GM12874 (cell line): ENCODE results near the gene NME7.

Source experiments
- TF ChIP-seq, protein P1 (sequence below): IDR thresholded peaks from 2 replicates; pipeline ENCODE4 v1.5.1; 2011; ENCODE audit warnings: low read depth, mild to moderate bottlenecking, control low read depth, low read length, moderate library complexity; ENCODE audit not compliant: insufficient read depth

The NME7 gene

DNA sequence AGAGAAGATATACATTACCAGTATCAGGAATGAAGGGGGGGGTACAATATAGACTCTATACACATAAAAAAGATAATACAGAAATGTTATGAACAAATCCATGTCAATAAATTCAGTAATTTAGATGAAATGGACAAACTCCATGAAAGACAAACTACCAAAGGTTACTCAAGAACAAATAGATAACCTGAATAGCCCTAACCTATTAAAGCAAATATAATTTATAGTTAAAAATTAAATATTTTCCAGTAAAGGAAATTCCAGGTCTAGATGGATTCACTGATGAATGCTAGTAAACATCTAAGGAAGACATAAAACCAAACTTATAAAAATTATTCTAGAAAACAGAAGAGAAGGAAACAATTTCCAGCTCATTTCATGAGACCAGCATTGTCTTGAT, 13.6 kb upstream of the NME7 start:
- TF ChIP-seq, protein P1, sequence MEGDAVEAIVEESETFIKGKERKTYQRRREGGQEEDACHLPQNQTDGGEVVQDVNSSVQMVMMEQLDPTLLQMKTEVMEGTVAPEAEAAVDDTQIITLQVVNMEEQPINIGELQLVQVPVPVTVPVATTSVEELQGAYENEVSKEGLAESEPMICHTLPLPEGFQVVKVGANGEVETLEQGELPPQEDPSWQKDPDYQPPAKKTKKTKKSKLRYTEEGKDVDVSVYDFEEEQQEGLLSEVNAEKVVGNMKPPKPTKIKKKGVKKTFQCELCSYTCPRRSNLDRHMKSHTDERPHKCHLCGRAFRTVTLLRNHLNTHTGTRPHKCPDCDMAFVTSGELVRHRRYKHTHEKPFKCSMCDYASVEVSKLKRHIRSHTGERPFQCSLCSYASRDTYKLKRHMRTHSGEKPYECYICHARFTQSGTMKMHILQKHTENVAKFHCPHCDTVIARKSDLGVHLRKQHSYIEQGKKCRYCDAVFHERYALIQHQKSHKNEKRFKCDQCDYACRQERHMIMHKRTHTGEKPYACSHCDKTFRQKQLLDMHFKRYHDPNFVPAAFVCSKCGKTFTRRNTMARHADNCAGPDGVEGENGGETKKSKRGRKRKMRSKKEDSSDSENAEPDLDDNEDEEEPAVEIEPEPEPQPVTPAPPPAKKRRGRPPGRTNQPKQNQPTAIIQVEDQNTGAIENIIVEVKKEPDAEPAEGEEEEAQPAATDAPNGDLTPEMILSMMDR, result no peak

DNA sequence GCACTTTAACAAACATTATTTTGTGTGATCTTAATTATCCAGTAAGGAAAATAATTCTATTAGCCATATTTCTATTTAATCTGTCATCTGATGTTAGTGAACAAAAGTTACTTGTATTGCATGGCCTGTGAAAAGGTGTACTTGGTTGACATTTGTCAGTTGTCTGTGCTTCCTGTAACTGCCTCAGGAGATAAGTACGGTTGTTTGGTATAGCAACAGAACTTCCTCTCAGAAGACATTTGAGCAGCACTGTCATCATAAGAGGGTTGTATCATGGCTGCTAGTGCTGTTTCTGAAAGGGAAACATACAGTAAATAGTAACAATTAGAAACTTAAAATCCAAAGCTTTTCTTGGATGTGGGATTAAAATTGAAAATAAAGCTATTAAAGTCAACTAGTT, 3.8 kb upstream of the NME7 start:
- TF ChIP-seq, protein P1, result no peak

DNA sequence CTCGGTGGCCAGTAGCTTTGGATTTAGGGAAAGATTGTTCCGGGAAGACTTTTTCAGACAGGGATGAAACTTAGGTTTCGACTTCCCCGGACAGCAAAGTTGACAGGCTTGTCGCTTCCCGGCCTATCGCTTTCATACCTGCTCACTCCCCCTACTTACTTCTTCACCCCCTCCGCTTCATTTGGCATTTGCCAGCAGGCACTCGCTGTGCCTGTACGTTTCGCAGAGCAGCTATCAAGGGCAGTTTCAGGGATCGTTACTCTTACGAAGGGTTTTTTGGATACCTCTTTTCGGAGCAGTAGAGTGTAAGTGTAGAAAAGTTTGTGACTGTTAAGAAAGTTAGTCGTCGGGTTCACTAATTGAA, 791 bp upstream of the NME7 start:
- TF ChIP-seq, protein P1, result no peak

DNA sequence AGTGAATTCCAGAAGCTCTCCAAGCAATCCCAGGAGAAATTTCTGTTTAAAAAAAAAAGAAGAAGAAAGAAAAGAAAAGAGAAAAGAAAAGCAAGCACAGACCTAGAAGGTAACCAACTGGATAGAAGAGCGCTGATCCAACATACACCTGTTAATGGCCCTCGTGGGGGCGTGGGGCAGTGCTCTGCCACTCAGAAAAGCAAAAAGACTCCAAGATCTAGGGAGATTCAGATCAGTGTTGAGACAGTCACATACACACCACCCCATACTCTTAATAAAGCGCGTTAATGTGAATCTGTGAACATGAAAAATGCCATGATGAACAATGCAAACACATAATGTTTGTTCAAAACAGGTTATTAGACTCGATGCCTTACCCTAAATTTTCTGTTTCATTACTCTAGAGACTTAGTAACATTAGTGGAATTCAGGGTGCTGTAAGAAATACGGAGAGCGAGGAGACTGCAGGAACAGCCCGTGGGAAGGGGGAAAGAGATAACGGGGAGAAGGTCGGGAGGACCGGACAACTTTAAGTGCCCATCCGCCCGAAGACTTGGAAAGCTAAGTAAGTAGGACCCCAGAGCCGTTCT, 406 bp downstream of the NME7 start:
- TF ChIP-seq, protein P1, result no peak

DNA sequence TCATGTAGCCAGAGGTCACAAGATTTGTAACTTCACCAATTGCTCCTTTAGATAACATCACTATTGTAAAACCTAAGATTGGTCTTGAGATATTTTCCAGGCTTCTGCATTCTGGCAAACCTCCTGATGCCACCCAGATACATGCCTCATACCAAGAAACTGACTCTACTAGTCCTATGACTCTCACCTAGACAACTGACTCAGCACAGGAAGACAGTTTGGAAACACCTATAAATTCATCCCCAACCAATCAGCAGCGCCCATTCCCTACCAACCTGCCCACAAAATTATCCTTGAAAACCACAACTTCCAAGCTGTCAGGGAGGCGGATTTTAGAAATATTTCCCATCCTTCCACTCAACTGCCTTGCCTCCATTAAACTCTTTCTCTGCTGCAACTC, 2.6 kb downstream of the NME7 start:
- TF ChIP-seq, protein P1, result no peak

DNA sequence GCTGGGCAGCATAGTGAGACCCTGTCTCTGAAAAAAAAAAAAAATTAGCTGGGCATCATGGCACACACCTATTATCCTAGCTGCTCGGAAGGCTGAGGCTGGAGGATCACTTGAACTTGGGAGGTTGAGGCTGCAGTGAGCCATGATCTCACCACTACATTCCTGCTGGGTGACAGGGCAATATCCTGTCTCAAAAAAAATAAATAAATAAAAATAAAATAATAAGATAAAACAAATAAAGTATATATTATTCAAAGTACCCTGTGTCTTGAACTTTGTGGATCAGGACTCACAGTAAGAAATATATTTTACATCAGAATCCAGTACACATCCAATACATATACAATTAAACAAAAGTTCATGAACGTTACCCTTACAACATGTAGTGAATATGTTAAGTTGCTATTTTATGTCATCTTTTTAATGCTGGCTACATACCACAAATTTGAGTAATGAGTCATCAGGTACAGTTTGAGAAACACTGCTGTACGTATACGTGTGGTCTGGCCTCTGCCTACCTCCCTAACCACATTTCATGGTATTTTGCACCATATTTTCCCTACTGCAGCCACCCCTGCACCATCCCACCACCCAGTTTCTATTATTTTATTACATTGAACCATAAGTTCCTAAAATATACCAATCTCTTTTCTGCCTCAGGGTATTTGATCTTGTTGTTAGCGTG, 4.4 kb downstream of the NME7 start:
- TF ChIP-seq, protein P1, result no peak

DNA sequence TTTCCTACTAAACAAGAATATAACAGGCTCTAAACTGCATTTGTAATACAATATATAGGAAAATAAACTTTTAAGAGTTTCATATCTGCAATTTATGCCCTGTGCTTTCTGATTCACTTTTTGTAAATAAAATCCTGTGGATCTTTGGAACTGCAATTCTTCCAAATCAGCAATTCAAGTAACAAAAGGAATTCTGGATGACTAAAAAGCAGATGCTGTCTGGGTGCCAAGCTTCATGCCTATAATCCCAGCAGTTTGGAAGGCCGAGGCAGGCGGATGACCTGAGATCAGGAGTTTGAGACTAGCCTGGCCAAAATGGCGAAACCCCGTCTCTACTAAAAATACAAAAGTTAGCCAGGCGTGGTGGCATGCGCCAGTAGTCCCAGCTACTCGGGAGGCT, 6.3 kb downstream of the NME7 start:
- TF ChIP-seq, protein P1, result no peak
